Calu3 (cell line): ENCODE measurements around the gene TBC1D3I. TPM values are rescaled to one million over a fixed set of nuclear protein-coding genes. Genes with fewer than 3 reads are reported as not detected.
"Not testable (repeated sequence)": the region's sequence is repeated elsewhere in the genome, so short reads cannot be mapped to it uniquely, and the experiment has no call there.

Source experiments
- BruUV-seq: library from RNA; stranded (reverse); fragments of 400-500 nt; replicated peaks from 2 replicates; lab custom pipeline; 2021; lab: Mats Ljungman, UMichigan
- CTCF ChIA-PET: fragments of 300-600 bp; sonication (Branson Sonifier 250); formaldehyde crosslinking; loops from one replicate; lab custom pipeline; 2022; ENCODE audit warnings: antibody characterized with exemption; lab: Charles Lee
- DNase-seq: peaks from one replicate; pipeline ENCODE4 v3.0.0; 2022
- H3K27ac Mint-ChIP-seq: one replicate; pipeline ENCODE4 v1.8.0; 2022; ENCODE audit warnings: mixed read lengths; ENCODE audit not compliant: unreplicated experiment
- H3K27me3 Mint-ChIP-seq: one replicate; pipeline ENCODE4 v1.8.0; 2022; ENCODE audit warnings: mixed read lengths; ENCODE audit not compliant: unreplicated experiment
- H3K36me3 Mint-ChIP-seq: one replicate; pipeline ENCODE4 v1.8.0; 2022; ENCODE audit warnings: mild to moderate bottlenecking, moderate library complexity, mixed read lengths; ENCODE audit not compliant: insufficient read depth, unreplicated experiment
- H3K4me1 Mint-ChIP-seq: one replicate; pipeline ENCODE4 v1.8.0; 2022; ENCODE audit warnings: mild to moderate bottlenecking, low read depth, mixed read lengths; ENCODE audit not compliant: unreplicated experiment
- H3K4me3 Mint-ChIP-seq: one replicate; pipeline ENCODE4 v1.8.0; 2022; ENCODE audit warnings: mild to moderate bottlenecking, low read depth, moderate library complexity, mixed read lengths; ENCODE audit not compliant: unreplicated experiment
- H3K9me3 Mint-ChIP-seq: one replicate; pipeline ENCODE4 v1.8.0; 2022; ENCODE audit warnings: low read depth, mixed read lengths; ENCODE audit not compliant: unreplicated experiment
- CTCF ChIP-seq: fragments of 200-600 bp; IDR thresholded peaks from one replicate; pipeline ENCODE4 v1.8.0; 2022; ENCODE audit warnings: antibody characterized with exemption; ENCODE audit not compliant: unreplicated experiment
- intact Hi-C: fragments of 100-400 bp; cut with micrococcal nuclease; formaldehyde crosslinking; loops from one replicate; pipeline ENCODE4 v1.10.0; 2022; ENCODE audit not compliant: unreplicated experiment
- total RNA-seq: library from RNA; stranded (reverse); gene quantifications from 2 replicates; pipeline ENCODE4 v1.2.3, GENCODE V29; 2022

Gene TBC1D3I
- total RNA-seq, 1 experiment from 2014 or later: 2.1 TPM

GRCh38 chr17:36220737-36221580 is 43.4 kb downstream of the TBC1D3I start:
- H3K4me3 Mint-ChIP-seq, BruUV-seq, H3K4me1 Mint-ChIP-seq, H3K27ac Mint-ChIP-seq, DNase-seq, H3K9me3 Mint-ChIP-seq, H3K27me3 Mint-ChIP-seq, H3K36me3 Mint-ChIP-seq, intact Hi-C loops, CTCF ChIA-PET: not testable (repeated sequence)

GRCh38 chr17:36219556-36219955 is 44.8 kb downstream of the TBC1D3I start:
- H3K27ac Mint-ChIP-seq, CTCF ChIA-PET, H3K4me1 Mint-ChIP-seq, BruUV-seq, H3K36me3 Mint-ChIP-seq, intact Hi-C loops, DNase-seq, H3K4me3 Mint-ChIP-seq, H3K9me3 Mint-ChIP-seq: not testable (repeated sequence)
- H3K27me3 Mint-ChIP-seq: peaks cover 14% of the 10 kb centered on the region

DNA sequence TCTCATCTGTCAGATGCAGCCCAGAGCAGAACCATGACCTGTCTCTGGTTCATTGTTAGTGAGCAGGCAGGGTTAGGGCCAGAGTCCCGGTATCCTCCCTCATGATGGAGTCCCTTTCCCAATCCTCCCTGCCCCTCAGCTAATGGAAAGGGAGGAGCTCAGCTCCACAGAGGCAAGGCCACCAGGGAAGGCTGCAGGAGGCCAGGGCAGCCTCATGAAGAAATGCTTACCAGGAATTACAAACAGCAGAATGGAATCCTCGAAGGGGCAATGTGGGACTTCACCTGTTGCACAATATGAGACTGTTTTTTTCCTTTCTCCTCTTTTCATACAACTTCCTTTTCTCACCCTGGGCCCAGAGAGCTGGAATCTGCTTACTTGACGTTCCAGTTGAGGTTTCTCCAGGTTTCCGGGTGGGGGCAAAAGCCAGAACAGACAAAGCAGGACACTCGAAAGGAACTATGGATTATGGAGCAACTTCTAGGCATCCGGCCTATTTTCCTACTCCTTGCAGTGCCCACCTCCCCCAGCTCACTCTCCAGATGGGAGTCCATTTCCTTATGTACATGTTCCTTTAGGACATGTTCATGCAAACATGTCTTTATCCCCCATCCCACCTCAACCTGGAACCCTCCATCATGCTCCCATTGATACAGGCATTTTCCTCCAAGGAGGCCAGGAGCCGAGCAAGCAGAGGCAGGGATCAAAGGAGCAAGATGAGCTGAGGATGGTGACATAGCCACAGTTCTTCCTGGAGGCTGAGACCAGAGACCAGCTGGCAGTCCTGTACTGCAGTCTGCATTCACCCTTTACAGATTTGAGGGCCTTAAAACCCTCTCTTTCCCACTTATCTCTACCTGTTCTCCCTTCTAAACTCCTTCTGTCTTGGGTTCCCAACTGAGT is 48.7 kb downstream of the TBC1D3I start:
- H3K9me3 Mint-ChIP-seq, H3K4me1 Mint-ChIP-seq, CTCF ChIA-PET, BruUV-seq, H3K36me3 Mint-ChIP-seq, H3K27ac Mint-ChIP-seq, DNase-seq, H3K4me3 Mint-ChIP-seq, intact Hi-C loops: not testable (repeated sequence)
- H3K27me3 Mint-ChIP-seq: peaks cover 52% of the 10 kb centered on the region

- no peaks in the 10 kb centered on the region for H3K36me3 Mint-ChIP-seq
- BruUV-seq: no TSS peak
- no peak overlapping the region for H3K4me3 Mint-ChIP-seq
- no peak for TF ChIP-seq CTCF
- H3K4me1 Mint-ChIP-seq: no peaks in the 10 kb centered on the region
- no peak for DNase-seq
- H3K9me3 Mint-ChIP-seq: peaks cover 2% of the 10 kb centered on the region
- peaks cover 56% of the 10 kb centered on the region for H3K27me3 Mint-ChIP-seq
- H3K27ac Mint-ChIP-seq: no peak overlapping the region
- intact Hi-C loops: no loop called here
- CTCF ChIA-PET: no interaction called here
These were observed 49.5 kb downstream of the TBC1D3I start for GRCh38 chr17:36214918-36215317.

DNA sequence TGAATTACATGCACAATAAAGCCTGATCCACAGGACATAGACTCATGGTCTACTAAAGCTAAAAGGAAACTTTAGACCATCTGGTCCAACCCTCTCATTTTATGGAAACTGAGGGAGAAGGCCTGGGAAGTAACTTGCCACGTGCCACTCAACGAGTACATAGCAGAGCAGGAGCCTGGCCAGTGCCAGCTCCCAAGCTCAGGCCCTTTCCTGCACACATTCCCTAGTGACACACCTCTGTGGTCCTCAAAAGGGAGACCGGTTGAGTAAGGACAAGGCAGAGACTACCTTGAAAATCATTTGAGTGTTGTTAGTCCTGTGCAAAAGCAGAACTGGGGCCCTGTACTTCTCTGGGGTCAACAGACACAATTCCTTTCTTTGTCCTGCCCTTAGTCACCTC is 50.7 kb downstream of the TBC1D3I start:
- no TSS peak for BruUV-seq
- H3K27ac Mint-ChIP-seq: no peak overlapping the region

More for the DNA sequence above, 50.7 kb downstream of the TBC1D3I start:
- Mint-ChIP-seq H3K36me3 (no peaks in the 10 kb centered on the region), H3K27me3 (peaks cover 56% of the 10 kb centered on the region), H3K4me3 (no peak overlapping the region), H3K9me3 (peaks cover 2% of the 10 kb centered on the region), H3K4me1 (no peaks in the 10 kb centered on the region)
- DNase-seq: no peak
- TF ChIP-seq CTCF: no peak
- CTCF ChIA-PET: no interaction called here
- intact Hi-C loops: no loop called here
